Breast epithelium (tissue), 3 donors: ENCODE measurements around the gene PLET1.

ENCODE experiments used
- CTCF ChIP-seq, 3 donors: fragments of 450-650 bp; IDR thresholded peaks; one replicate each; pipeline ENCODE4 v1.5.1; 2016 to 2017; ENCODE audit warnings: antibody characterized with exemption in 3 of 3, mild to moderate bottlenecking in 3 of 3, moderate library complexity in 3 of 3
- POLR2A ChIP-seq: fragments of 450-650 bp; IDR thresholded peaks from one replicate; pipeline ENCODE4 v1.6.1; 2016; ENCODE audit warnings: antibody characterized with exemption, mild to moderate bottlenecking, moderate library complexity

GRCh38 chr11:112304914-112305313, 44.3 kb upstream of the PLET1 start:
- TF ChIP-seq CTCF (IDR thresholded peaks at IDR 0.05) (no peak), POLR2A (no peak)
